Activated naive CD4-positive, alpha-beta T cell treated with anti-CD3 and anti-CD28 coated beads, Interleukin-2, amount 50 U/mL, for 72 hours (primary cell): ENCODE data around the gene ADSS1. TPM values are rescaled to one million over a fixed set of nuclear protein-coding genes. Genes with fewer than 3 reads are reported as not detected.
A peak's percentile ranks its signal among the peaks of the same experiment; 100 is the strongest.

ENCODE experiments used
- ATAC-seq, 2 donors: fragments of 150-1000 bp; cut with Tn5 transposase; 2 replicates each; pipeline ENCODE4 v1.10.0; 2021; ENCODE audit warnings: mild to moderate bottlenecking in 2 of 2, moderate library complexity in 2 of 2
- DNase-seq, 2 donors: peaks; one replicate each; pipeline ENCODE4 v3.0.0; 2021 to 2022; ENCODE audit warnings: low spot score in 2 of 2
- H3K27ac Mint-ChIP-seq, 2 donors: one replicate each; pipeline ENCODE4 v1.8.0; 2022; ENCODE audit warnings: mild to moderate bottlenecking in 2 of 2, mixed read lengths in 2 of 2
- H3K36me3 Mint-ChIP-seq, 2 donors: one replicate each; pipeline ENCODE4 v1.8.0; 2022; ENCODE audit warnings: mixed read lengths in 2 of 2
- H3K9me3 Mint-ChIP-seq, 2 donors: one replicate each; pipeline ENCODE4 v1.8.0; 2022; ENCODE audit warnings: mixed read lengths in 2 of 2
- total RNA-seq, 2 donors: library from RNA; stranded (reverse); gene quantifications; one replicate each; pipeline ENCODE4 v1.2.3, GENCODE V29; 2022

The ADSS1 gene
- total RNA-seq, 2 donors from 2014 or later, result 2.7 to 7.3 TPM

DNA sequence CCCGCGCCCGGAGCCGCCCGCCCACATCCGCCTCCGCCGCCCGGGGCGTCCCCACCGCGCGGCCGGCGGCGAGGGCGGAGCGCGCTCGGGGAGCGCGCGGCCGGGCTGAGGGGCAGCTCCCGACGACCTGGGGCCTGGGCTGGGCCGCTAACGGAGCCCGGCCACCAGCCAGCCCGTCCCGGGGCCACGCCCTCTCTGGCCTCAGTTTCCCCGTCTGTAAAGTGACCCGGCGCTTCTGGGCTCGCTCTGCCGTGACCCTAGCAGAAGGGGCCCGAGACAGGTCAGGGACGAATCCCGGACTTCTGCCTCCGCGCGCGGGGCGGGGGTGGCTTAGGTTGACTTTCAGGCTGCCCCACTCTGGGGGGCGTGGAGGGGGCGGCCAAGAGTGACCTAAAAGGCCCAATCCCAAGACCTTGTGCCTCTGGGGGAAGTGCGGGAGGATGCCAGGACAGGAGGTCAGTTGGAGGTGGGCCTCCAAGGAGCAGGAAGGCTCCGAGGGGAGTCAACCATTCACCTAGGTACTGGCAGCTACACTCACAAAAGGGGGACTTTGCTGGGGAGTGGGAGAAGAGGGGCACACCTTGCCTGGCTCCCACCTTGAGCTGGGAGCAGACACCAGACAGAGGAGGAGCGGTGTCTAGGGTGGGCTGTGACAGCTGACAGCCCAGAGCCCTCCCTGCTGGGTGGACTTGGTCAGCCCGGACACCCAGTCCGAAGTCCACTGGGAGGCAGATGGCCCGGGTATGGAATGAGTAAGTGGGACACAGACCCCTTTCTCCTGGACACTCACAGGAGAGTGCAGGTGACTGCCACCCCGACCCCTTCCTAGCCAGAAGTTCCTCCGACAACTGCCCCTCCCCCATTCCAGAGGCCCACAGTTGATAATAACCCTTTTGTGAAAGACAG is 72.0 kb downstream of the ADSS1 start:
- no peaks in the 10 kb centered on the region for H3K9me3 Mint-ChIP-seq
- H3K36me3 Mint-ChIP-seq, result peaks cover 0 to 5% of the 10 kb centered on the region in 2 donors
- DNase-seq, result peak in 1 of 2 donors; percentile 57
- peak; percentile 63 to 73 for ATAC-seq
- peak overlapping the region in 1 of 2 donors; percentile 57 for H3K27ac Mint-ChIP-seq

DNA sequence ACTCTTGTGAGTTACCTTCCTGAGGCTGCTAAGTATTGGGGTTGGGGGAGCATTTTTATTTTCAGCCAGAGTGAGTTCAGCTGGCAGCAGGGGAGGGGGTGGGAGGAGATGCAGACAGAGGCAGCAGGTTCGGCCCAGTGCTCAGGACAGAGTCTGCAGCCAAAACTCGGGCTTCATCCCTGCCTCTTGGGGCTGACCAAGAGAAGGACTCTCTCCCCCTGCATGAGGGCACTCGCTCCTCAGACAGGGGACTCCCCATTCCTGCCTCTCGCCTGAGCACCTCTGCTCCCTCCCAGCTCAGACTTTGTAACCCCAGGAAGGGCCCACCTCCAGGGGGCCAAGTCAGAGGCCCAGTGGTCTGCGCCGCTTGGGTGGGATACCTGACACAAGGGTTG is 72.7 kb downstream of the ADSS1 start:
- H3K27ac Mint-ChIP-seq, result no peak overlapping the region
- no peak for ATAC-seq

More for the DNA sequence above, 72.7 kb downstream of the ADSS1 start:
- no peak for DNase-seq
- Mint-ChIP-seq H3K36me3 (peaks cover 0 to 5% of the 10 kb centered on the region in 2 donors), H3K9me3 (no peaks in the 10 kb centered on the region)

Other genes starting within 250 kb of the ADSS1 start
- gene C14orf180, start 144.5 kb upstream of the ADSS1 start, total RNA-seq, result not detected
- gene TMEM179, start 119.5 kb upstream of the ADSS1 start, total RNA-seq, result under 1 TPM in 1 of 2 donors, not detected in 1; 0.23 TPM
- gene INF2, start 34.6 kb upstream of the ADSS1 start, total RNA-seq, result 10 to 100 TPM; 48.6 to 82.7 TPM
- gene SIVA1, start 28.9 kb downstream of the ADSS1 start, total RNA-seq, result 10 to 100 TPM; 86.1 to 87.1 TPM
- 100 to 1,000 TPM; 111 to 113 TPM for gene AKT1, start 71.5 kb downstream of the ADSS1 start, total RNA-seq
- 1 to 10 TPM; 2.0 to 2.9 TPM for gene ZBTB42, start 76.9 kb downstream of the ADSS1 start, total RNA-seq
- 1 to 10 TPM; 6.0 to 9.4 TPM for gene CEP170B, start 141.0 kb downstream of the ADSS1 start, total RNA-seq
- gene PLD4, start 200.7 kb downstream of the ADSS1 start, total RNA-seq, result under 1 TPM in 1 of 2 donors, not detected in 1; 0.04 TPM